Astrocyte (in vitro differentiated cells and primary cell): ENCODE results near the gene RELN. TPM values are rescaled to one million over a fixed set of nuclear protein-coding genes. Genes with fewer than 3 reads are reported as not detected.

ENCODE experiments used
- DNase-seq: peaks from one replicate; pipeline ENCODE4 v3.0.0-alpha.2; 2010; ENCODE audit warnings: low read depth
- FAIRE-seq: peaks from 2 replicates; lab custom pipeline; 2011; peaks lifted over from hg19 to GRCh38; lab: Jason Lieb, UNC
- H2AFZ ChIP-seq: 2 replicates; pipeline ENCODE4 v1.6.0; 2012; ENCODE audit warnings: low read depth, low read length, inconsistent platforms
- H3K27ac ChIP-seq: 2 replicates; pipeline ENCODE4 v1.5.1; 2011; ENCODE audit warnings: low read depth, low read length, inconsistent platforms
- H3K27me3 ChIP-seq: 2 replicates; pipeline ENCODE4 v1.6.0; 2011; ENCODE audit warnings: low read length, inconsistent platforms; ENCODE audit not compliant: insufficient read depth
- H3K36me3 ChIP-seq: 2 replicates; pipeline ENCODE4 v1.5.1; 2011; ENCODE audit warnings: low read length, inconsistent platforms; ENCODE audit not compliant: insufficient read depth
- H3K4me1 ChIP-seq: 2 replicates; pipeline ENCODE4 v1.5.1; 2011; ENCODE audit warnings: low read length, inconsistent platforms; ENCODE audit not compliant: insufficient read depth
- H3K4me2 ChIP-seq: 2 replicates; pipeline ENCODE4 v1.6.0; 2012; ENCODE audit warnings: low read length, inconsistent platforms
- H3K4me3 ChIP-seq: 2 replicates; pipeline ENCODE4 v1.5.1; 2011; ENCODE audit warnings: low read depth, mild to moderate bottlenecking, low read length, inconsistent platforms; ENCODE audit not compliant: insufficient read depth
- H3K79me2 ChIP-seq: 2 replicates; pipeline ENCODE4 v1.6.0; 2012; ENCODE audit warnings: mild to moderate bottlenecking, low read length, inconsistent platforms; ENCODE audit not compliant: insufficient read depth
- H3K9ac ChIP-seq: 2 replicates; pipeline ENCODE4 v1.6.0; 2012; ENCODE audit warnings: mild to moderate bottlenecking, low read length, inconsistent platforms
- H3K9me3 ChIP-seq: 2 replicates; pipeline ENCODE4 v1.5.1; 2012; ENCODE audit warnings: low read depth, mild to moderate bottlenecking, low read length, inconsistent platforms; ENCODE audit not compliant: insufficient read depth
- H4K20me1 ChIP-seq: 2 replicates; pipeline ENCODE4 v1.6.0; 2012; ENCODE audit warnings: low read length, inconsistent platforms; ENCODE audit not compliant: insufficient read depth
- H3K27ac Mint-ChIP-seq: one replicate; pipeline ENCODE4 v1.8.0; 2021; ENCODE audit warnings: mild to moderate bottlenecking, mixed read lengths; ENCODE audit not compliant: unreplicated experiment
- H3K27me3 Mint-ChIP-seq: one replicate; pipeline ENCODE4 v1.8.0; 2021; ENCODE audit warnings: low read depth, mixed read lengths; ENCODE audit not compliant: unreplicated experiment
- H3K36me3 Mint-ChIP-seq: one replicate; pipeline ENCODE4 v1.8.0; 2021; ENCODE audit warnings: low read depth, mixed read lengths; ENCODE audit not compliant: unreplicated experiment
- H3K4me1 Mint-ChIP-seq: one replicate; pipeline ENCODE4 v1.8.0; 2021; ENCODE audit warnings: low read depth, mixed read lengths; ENCODE audit not compliant: unreplicated experiment
- H3K4me3 Mint-ChIP-seq: one replicate; pipeline ENCODE4 v1.8.0; 2021; ENCODE audit warnings: mild to moderate bottlenecking, moderate library complexity, mixed read lengths; ENCODE audit not compliant: unreplicated experiment
- H3K9me3 Mint-ChIP-seq: one replicate; pipeline ENCODE4 v1.8.0; 2021; ENCODE audit warnings: mild to moderate bottlenecking, mixed read lengths; ENCODE audit not compliant: unreplicated experiment
- CTCF ChIP-seq: IDR thresholded peaks from 2 replicates; pipeline ENCODE4 v1.5.1; 2011; ENCODE audit warnings: low read depth, mild to moderate bottlenecking, inconsistent platforms, low read length, moderate library complexity; ENCODE audit not compliant: insufficient read depth
- EZH2 ChIP-seq: IDR thresholded peaks from 2 replicates; pipeline ENCODE4 v1.6.1; 2012; ENCODE audit warnings: mild to moderate bottlenecking, low read length, inconsistent platforms; ENCODE audit not compliant: insufficient read depth
- total RNA-seq: library from RNA; stranded (reverse); gene quantifications from 2 replicates; pipeline ENCODE4 v1.2.1, GENCODE V29; 2021

RELN gene
- total RNA-seq, 1 donor from 2014 or later, result 0.98 TPM

- H3K9ac ChIP-seq, result no peak overlapping the region
- H3K4me3 ChIP-seq, result no peak overlapping the region
- TF ChIP-seq CTCF (no peak), EZH2 (no peak)
- FAIRE-seq (no peak), DNase-seq (no peak)
- no peaks in the 10 kb centered on the region for H3K27me3 ChIP-seq
- no peaks in the 10 kb centered on the region for H3K79me2 ChIP-seq
- H4K20me1 ChIP-seq, result no peaks in the 10 kb centered on the region
- no peak overlapping the region for H3K4me3 Mint-ChIP-seq
- H3K9me3 ChIP-seq, result no peaks in the 10 kb centered on the region
- peaks cover 2% of the 10 kb centered on the region for H3K9me3 Mint-ChIP-seq
- H3K27ac ChIP-seq, result no peak overlapping the region
- no peak overlapping the region for H3K27ac Mint-ChIP-seq
- no peaks in the 10 kb centered on the region for H3K36me3 ChIP-seq
- H3K4me2 ChIP-seq, result no peak overlapping the region
- H3K36me3 Mint-ChIP-seq, result no peaks in the 10 kb centered on the region
- H3K4me1 ChIP-seq, result no peaks in the 10 kb centered on the region
- no peak overlapping the region for H2AFZ ChIP-seq
- H3K27me3 Mint-ChIP-seq, result peaks cover 21% of the 10 kb centered on the region
- H3K4me1 Mint-ChIP-seq, result peaks cover 6% of the 10 kb centered on the region
Observed at GRCh38 chr7:103888603-103889153, 100.8 kb downstream of the RELN start.

GRCh38 chr7:103887853-103888602 is 101.4 kb downstream of the RELN start:
- H3K4me1 Mint-ChIP-seq, result peaks cover 6% of the 10 kb centered on the region
- no peak for TF ChIP-seq CTCF
- no peak for TF ChIP-seq EZH2
- no peak overlapping the region for H3K4me3 Mint-ChIP-seq
- Histone ChIP-seq H3K27ac (no peak overlapping the region), H3K27me3 (no peaks in the 10 kb centered on the region), H2AFZ (no peak overlapping the region), H3K4me3 (no peak overlapping the region), H3K9me3 (no peaks in the 10 kb centered on the region), H3K9ac (no peak overlapping the region), H3K4me1 (no peaks in the 10 kb centered on the region), H4K20me1 (no peaks in the 10 kb centered on the region), H3K79me2 (no peaks in the 10 kb centered on the region), H3K36me3 (no peaks in the 10 kb centered on the region), H3K4me2 (no peak overlapping the region)
- no peak overlapping the region for H3K27ac Mint-ChIP-seq
- no peaks in the 10 kb centered on the region for H3K36me3 Mint-ChIP-seq
- H3K27me3 Mint-ChIP-seq, result peaks cover 21% of the 10 kb centered on the region
- H3K9me3 Mint-ChIP-seq, result peaks cover 2% of the 10 kb centered on the region
- DNase-seq (no peak), FAIRE-seq (no peak)

- H2AFZ ChIP-seq, result no peak overlapping the region
- no peak overlapping the region for H3K4me3 ChIP-seq
- H3K9me3 ChIP-seq, result no peaks in the 10 kb centered on the region
- no peak overlapping the region for H3K27ac ChIP-seq
- Mint-ChIP-seq H3K4me3 (no peak overlapping the region), H3K9me3 (peaks cover 2% of the 10 kb centered on the region), H3K27ac (no peak overlapping the region), H3K4me1 (peaks cover 6% of the 10 kb centered on the region), H3K36me3 (no peaks in the 10 kb centered on the region), H3K27me3 (peaks cover 18% of the 10 kb centered on the region)
- FAIRE-seq, result no peak
- TF ChIP-seq EZH2, result no peak
- TF ChIP-seq CTCF, result no peak
- DNase-seq, result no peak
- no peaks in the 10 kb centered on the region for H3K27me3 ChIP-seq
- no peak overlapping the region for H3K4me2 ChIP-seq
- no peaks in the 10 kb centered on the region for H3K79me2 ChIP-seq
- no peak overlapping the region for H3K9ac ChIP-seq
- H3K36me3 ChIP-seq, result no peaks in the 10 kb centered on the region
- no peaks in the 10 kb centered on the region for H3K4me1 ChIP-seq
- H4K20me1 ChIP-seq, result no peaks in the 10 kb centered on the region
Observed at GRCh38 chr7:103887050-103887449, 102.4 kb downstream of the RELN start.
